DOHH2 (cell line): ENCODE measurements around the gene TMEM123.
A peak's percentile ranks its signal among the peaks of the same experiment; 100 is the strongest.

Experiments
- H3F3A ChIP-seq: fragments of 200-600 bp; sonication (generic), shearing (Covaris generic); 2 replicates; pipeline ENCODE4 v1.6.0; 2016; ENCODE audit warnings: antibody characterized with exemption, mild to moderate bottlenecking; ENCODE audit not compliant: control insufficient read depth, insufficient read depth
- H3K27ac ChIP-seq: fragments of 200-600 bp; sonication (generic); 2 replicates; pipeline ENCODE4 v1.5.1; 2014; ENCODE audit warnings: low read depth, mild to moderate bottlenecking, low read length, moderate library complexity
- H3K27me3 ChIP-seq: fragments of 200-600 bp; sonication (generic); 2 replicates; pipeline ENCODE4 v1.6.1; 2014; ENCODE audit warnings: mild to moderate bottlenecking, low read length, mixed read lengths; ENCODE audit not compliant: control insufficient read depth
- H3K36me3 ChIP-seq: fragments of 200-600 bp; sonication (generic); 2 replicates; pipeline ENCODE4 v1.6.1; 2014; ENCODE audit warnings: mild to moderate bottlenecking, low read length, moderate library complexity, mixed read lengths; ENCODE audit not compliant: control insufficient read depth
- H3K4me1 ChIP-seq: fragments of 200-600 bp; sonication (generic); 2 replicates; pipeline ENCODE4 v1.6.1; 2014; ENCODE audit warnings: mild to moderate bottlenecking, low read length, mixed read lengths; ENCODE audit not compliant: control insufficient read depth
- H3K4me2 ChIP-seq: fragments of 200-600 bp; sonication (generic); 2 replicates; pipeline ENCODE4 v1.6.0; 2014; ENCODE audit warnings: mild to moderate bottlenecking, low read length, moderate library complexity
- H3K4me3 ChIP-seq: fragments of 200-600 bp; sonication (generic); 2 replicates; pipeline ENCODE4 v1.5.1; 2014; ENCODE audit warnings: mild to moderate bottlenecking, low read length, mixed read lengths
- H3K79me2 ChIP-seq: fragments of 200-600 bp; sonication (generic); 2 replicates; pipeline ENCODE4 v1.6.1; 2014; ENCODE audit warnings: mild to moderate bottlenecking, low read length, mixed read lengths; ENCODE audit not compliant: control insufficient read depth
- H3K9me2 ChIP-seq: fragments of 200-600 bp; sonication (generic); replicated peaks from 2 replicates; pipeline ENCODE4 v1.6.1; 2014; ENCODE audit warnings: mild to moderate bottlenecking, low read length, mixed read lengths; ENCODE audit not compliant: control insufficient read depth
- H3K9me3 ChIP-seq: fragments of 200-600 bp; sonication (generic); 2 replicates; pipeline ENCODE4 v1.6.1; 2014; ENCODE audit warnings: antibody characterized with exemption, low read length, mixed read lengths; ENCODE audit not compliant: control insufficient read depth, insufficient read depth
- H4K20me1 ChIP-seq: fragments of 200-600 bp; sonication (generic); 2 replicates; pipeline ENCODE4 v1.6.0; 2014; ENCODE audit warnings: low read depth, mild to moderate bottlenecking, antibody characterized with exemption, low read length, moderate library complexity; ENCODE audit not compliant: control insufficient read depth, insufficient read depth
- CTCF ChIP-seq: fragments of 200-600 bp; sonication (generic); IDR thresholded peaks from one replicate; pipeline ENCODE4 v1.5.1; 2014; ENCODE audit warnings: antibody characterized with exemption, mild to moderate bottlenecking, low read depth, low read length; ENCODE audit not compliant: poor library complexity, severe bottlenecking
- EZH2phosphoT487 ChIP-seq: fragments of 200-600 bp; sonication (generic); IDR thresholded peaks from 2 replicates; pipeline ENCODE4 v1.6.1; 2017; ENCODE audit warnings: borderline replicate concordance, mild to moderate bottlenecking, antibody characterized with exemption, low read length, moderate library complexity, mixed read lengths

The TMEM123 gene

GRCh38 chr11:102453921-102454320 is 1.4 kb upstream of the TMEM123 start:
- peaks cover 33% of the 10 kb centered on the region for H3K36me3 ChIP-seq
- peaks cover 25% of the 10 kb centered on the region for H4K20me1 ChIP-seq
- no peaks in the 10 kb centered on the region for H3K9me2 ChIP-seq
- peak overlapping the region; percentile 92 for H3K27ac ChIP-seq
- peaks cover 67% of the 10 kb centered on the region for H3K4me1 ChIP-seq
- peak overlapping the region; percentile 76 for H3K4me2 ChIP-seq
- H3K4me3 ChIP-seq = peak overlapping the region; percentile 82
- H3K27me3 ChIP-seq = no peaks in the 10 kb centered on the region
- peaks cover 40% of the 10 kb centered on the region for H3K79me2 ChIP-seq
- H3K9me3 ChIP-seq = no peaks in the 10 kb centered on the region
- H3F3A ChIP-seq = peaks cover 13% of the 10 kb centered on the region
- TF ChIP-seq CTCF (no peak), EZH2phosphoT487 (no peak)

- Histone ChIP-seq H3K27ac (peak overlapping the region; percentile 92), H3K4me3 (peak overlapping the region; percentile 82), H3K4me1 (peaks cover 73% of the 10 kb centered on the region), H3K4me2 (peak overlapping the region; percentile 76), H4K20me1 (peaks cover 27% of the 10 kb centered on the region), H3K9me3 (no peaks in the 10 kb centered on the region), H3K27me3 (no peaks in the 10 kb centered on the region), H3K79me2 (peaks cover 46% of the 10 kb centered on the region), H3F3A (peaks cover 13% of the 10 kb centered on the region), H3K36me3 (peaks cover 39% of the 10 kb centered on the region), H3K9me2 (no peaks in the 10 kb centered on the region)
- TF ChIP-seq CTCF (peak; percentile 38), EZH2phosphoT487 (no peak)
These were observed 734 bp upstream of the TMEM123 start for GRCh38 chr11:102453302-102453695.

- Histone ChIP-seq H3K27ac (peak overlapping the region; percentile 92), H3K4me1 (peaks cover 67% of the 10 kb centered on the region), H3K4me2 (peak overlapping the region; percentile 76), H3K9me3 (no peaks in the 10 kb centered on the region), H3K9me2 (no peaks in the 10 kb centered on the region), H3K36me3 (peaks cover 54% of the 10 kb centered on the region), H3K79me2 (peaks cover 60% of the 10 kb centered on the region), H3K27me3 (no peaks in the 10 kb centered on the region), H3K4me3 (peak overlapping the region; percentile 82), H3F3A (peaks cover 17% of the 10 kb centered on the region), H4K20me1 (peaks cover 28% of the 10 kb centered on the region)
- peak; percentile 62 for TF ChIP-seq CTCF
- TF ChIP-seq EZH2phosphoT487 = no peak
These were observed 694 bp downstream of the TMEM123 start for GRCh38 chr11:102451681-102452460.
